Spinal cord (tissue), 10 donors: ENCODE data around the gene DNTT. TPM values are rescaled to one million over a fixed set of nuclear protein-coding genes. Genes with fewer than 3 reads are reported as not detected.
"Not testable (repeated sequence)": the region's sequence is repeated elsewhere in the genome, so short reads cannot be mapped to it uniquely, and the experiment has no call there.

Experiments
- DNase-seq, 6 donors: peaks; one replicate each; pipeline versions ENCODE4 v3.0.0 to v3.0.0-alpha.2; 2013 to 2015; ENCODE audit warnings: low spot score in 6 of 6, low read depth in 4 of 6
- H3K27ac ChIP-seq: one replicate; pipeline ENCODE4 v1.5.1; 2013; ENCODE audit warnings: low read depth, low read length, control low read depth
- H3K27me3 ChIP-seq: one replicate; pipeline ENCODE4 v1.6.1; 2013; ENCODE audit warnings: low read length; ENCODE audit not compliant: control insufficient read depth, insufficient read depth
- H3K36me3 ChIP-seq: one replicate; pipeline ENCODE4 v1.6.1; 2013; ENCODE audit warnings: low read length; ENCODE audit not compliant: control insufficient read depth, insufficient read depth
- H3K4me1 ChIP-seq: one replicate; pipeline ENCODE4 v1.6.1; 2013; ENCODE audit warnings: low read length; ENCODE audit not compliant: control insufficient read depth, insufficient read depth
- H3K4me3 ChIP-seq: one replicate; pipeline ENCODE4 v1.5.1; 2013; ENCODE audit warnings: low read depth, low read length, control low read depth
- H3K9me3 ChIP-seq: one replicate; pipeline ENCODE4 v1.6.1; 2013; ENCODE audit warnings: low read length; ENCODE audit not compliant: control insufficient read depth, insufficient read depth
- WGBS: methylation state at CpG from one replicate; pipeline ENCODE4 v1.1.5; 2013; ENCODE audit warnings: missing lambda C conversion rate; ENCODE audit not compliant: insufficient coverage; 5-methylcytosine and 5-hydroxymethylcytosine counted together
- polyA plus RNA-seq, 2 donors: library from polyadenylated mRNA; unstranded; fragments of 120-200 nt; gene quantifications; one replicate each; pipeline ENCODE4 v1.2.1, GENCODE V29; 2013; ENCODE audit not compliant: insufficient read length in 2 of 2
- total RNA-seq, 2 donors: library from RNA; depleted of rRNA in 1 of 2; stranded (reverse); fragments of 120-200 nt in 1 of 2; fragments of >200 nt in 1 of 2; gene quantifications; one replicate each; pipeline versions ENCODE4 v1.2.3 to v1.2.4, GENCODE V29; 2013 to 2014
- donor health status: healthy.

DNTT gene
- total and polyA plus RNA-seq, 4 donors, result 0.08 to 0.20 (median 0.11) TPM; not detected in 1

DNA sequence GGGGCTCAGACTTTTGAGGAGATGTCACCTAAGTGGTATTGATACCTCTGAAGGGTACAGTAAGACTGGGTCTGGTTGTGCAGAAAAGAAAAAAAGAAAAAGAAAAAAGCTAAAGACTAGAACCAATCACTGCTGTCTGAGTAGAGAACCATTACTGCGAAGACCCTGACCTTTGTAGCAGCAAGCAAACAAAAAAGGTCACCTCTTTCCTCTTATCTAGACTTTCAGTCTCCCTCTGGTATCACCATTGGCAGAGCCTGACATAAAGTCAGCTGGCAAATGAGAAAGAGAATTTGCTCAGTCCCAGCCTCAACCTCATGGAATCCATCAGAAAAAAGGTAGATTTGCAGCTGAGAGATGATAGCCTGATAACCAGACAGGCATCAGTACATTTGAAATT is 2.6 kb upstream of the DNTT start:
- Histone ChIP-seq H3K36me3 (no peaks in the 10 kb centered on the region), H3K4me3 (no peak overlapping the region), H3K9me3 (no peaks in the 10 kb centered on the region), H3K27ac (no peak overlapping the region), H3K4me1 (no peaks in the 10 kb centered on the region), H3K27me3 (no peaks in the 10 kb centered on the region)
- no CpG with 5 or more reads among the region's 1 CpG for WGBS
- no peak for DNase-seq

DNA sequence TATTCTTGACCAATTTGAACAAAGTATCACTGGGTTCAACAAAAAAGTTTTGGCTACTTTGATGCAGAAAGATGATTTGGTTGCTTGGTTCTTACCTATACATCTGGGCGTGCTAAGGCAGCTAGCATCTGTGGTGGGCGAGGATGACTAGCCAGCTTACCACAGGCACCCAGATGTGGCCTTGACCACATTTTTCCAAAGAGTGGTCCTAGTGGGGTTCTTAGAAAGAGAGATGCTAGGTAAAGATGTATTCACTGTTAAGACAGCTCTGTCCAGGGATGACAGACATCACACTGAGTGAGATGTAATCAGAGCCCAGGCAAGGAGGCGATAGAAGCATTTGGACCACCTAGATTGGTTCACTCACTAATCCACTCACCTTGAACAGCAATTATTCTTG is 785 bp downstream of the DNTT start:
- no peaks in the 10 kb centered on the region for H3K36me3 ChIP-seq
- H3K9me3 ChIP-seq, result no peaks in the 10 kb centered on the region
- DNase-seq, result no peak
- no peak overlapping the region for H3K27ac ChIP-seq
- no peak overlapping the region for H3K4me3 ChIP-seq
- 100% methylated on average over 1 of the region's 3 CpGs for WGBS
- H3K4me1 ChIP-seq, result peaks cover 2% of the 10 kb centered on the region
- no peaks in the 10 kb centered on the region for H3K27me3 ChIP-seq

DNA sequence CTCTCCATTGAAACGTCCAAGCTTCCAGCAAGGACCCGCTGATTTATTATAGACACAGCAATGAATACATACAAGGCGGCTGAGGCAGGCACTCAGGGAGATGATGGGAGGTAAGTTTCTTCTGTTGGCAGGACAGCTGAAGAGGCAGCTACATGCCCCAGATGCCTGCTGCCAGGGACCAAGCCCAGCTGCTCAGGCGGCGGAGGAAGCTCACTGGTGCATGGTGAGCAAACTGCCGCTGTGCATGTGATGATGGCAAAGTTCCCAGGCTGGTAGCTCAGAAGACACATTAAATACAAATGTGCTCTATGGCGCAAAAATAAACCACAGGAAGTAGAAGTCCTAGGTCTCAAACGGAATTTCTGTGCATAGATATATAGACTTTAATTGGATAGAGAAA is 2.3 kb downstream of the DNTT start:
- no peaks in the 10 kb centered on the region for H3K36me3 ChIP-seq
- H3K4me3 ChIP-seq, result no peak overlapping the region
- 31% methylated on average over 3 of the region's 8 CpGs for WGBS
- H3K27ac ChIP-seq, result no peak overlapping the region
- H3K4me1 ChIP-seq, result peaks cover 2% of the 10 kb centered on the region
- H3K9me3 ChIP-seq, result no peaks in the 10 kb centered on the region
- peak in 4 of 6 donors; percentile 27 to 92 (median 53) for DNase-seq
- H3K27me3 ChIP-seq, result no peaks in the 10 kb centered on the region

DNA sequence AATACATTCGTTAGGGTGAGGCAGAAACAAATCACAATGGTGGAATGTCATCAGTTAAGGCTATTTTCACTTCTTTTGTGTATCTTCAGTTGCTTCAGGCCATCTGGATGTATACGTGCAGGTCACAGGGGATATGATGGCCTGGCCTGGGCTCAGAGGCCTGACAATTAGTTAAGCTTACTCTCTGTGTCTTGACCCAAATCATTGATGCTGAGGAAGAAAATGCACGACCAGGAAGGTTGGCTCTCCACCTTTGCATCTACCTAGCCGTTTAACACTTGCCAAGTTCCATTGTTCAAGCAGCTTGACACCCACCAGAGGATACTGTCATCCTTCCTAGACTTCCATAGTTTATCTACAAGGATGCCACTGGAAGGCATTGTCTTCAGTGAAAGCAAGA is 4.6 kb downstream of the DNTT start:
- H3K9me3 ChIP-seq, H3K27ac ChIP-seq, H3K36me3 ChIP-seq, H3K4me1 ChIP-seq, H3K4me3 ChIP-seq, H3K27me3 ChIP-seq, DNase-seq: not testable (repeated sequence)
- WGBS, result 56% methylated on average over 3 of the region's 4 CpGs

DNA sequence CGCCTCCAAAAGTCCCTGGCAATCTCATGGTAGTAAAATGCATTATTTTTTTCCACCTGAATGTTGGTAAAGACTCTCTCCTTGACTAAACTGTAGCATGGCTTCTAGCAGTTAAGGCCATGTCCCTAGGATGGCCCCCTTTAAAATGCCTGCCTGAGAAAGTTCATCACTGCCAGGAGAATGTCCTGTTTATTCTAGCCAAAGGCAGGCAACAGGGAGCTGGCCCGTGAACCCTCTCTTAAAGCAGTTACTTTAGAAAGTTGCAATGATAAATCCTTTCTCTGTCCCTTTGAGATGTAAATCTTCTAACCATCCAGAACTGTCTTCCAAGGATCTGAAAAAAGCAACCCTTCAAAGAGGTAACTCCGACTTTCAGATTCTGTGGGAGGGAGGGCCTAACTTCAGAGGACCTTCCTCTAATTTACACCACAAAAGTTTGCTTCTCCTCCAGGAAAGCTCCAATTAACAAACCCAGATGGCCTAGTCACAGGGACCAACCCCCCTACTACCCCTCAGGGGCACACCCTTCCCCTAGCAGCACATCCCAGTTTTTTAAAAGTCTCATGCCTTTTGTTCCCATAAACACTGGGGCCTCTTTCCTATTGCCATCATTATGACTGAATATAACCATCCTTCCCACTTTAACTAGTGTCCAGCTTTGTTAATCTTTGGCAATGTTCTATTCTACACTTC is 5.5 kb downstream of the DNTT start:
- peak in 2 of 6 donors; percentile 17 to 26 for DNase-seq
- 80% methylated on average over 1 of the region's 3 CpGs for WGBS

DNA sequence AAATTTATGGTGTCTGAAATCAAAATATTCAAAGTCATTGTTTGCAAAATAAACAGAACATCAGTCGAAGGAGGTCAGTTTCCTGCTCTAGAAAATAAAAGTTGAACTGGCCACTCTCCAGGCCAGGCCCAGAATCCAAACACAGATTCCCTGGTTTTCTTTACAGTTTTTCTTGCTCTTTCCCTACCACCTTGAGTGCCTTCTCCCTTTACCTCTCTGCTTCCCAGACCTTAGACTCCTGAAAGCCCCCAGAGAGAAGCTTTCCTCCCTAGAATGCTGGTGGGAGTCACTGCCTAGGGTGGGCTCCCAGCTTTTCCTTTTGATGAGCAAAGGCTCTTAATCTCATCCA is 6.1 kb downstream of the DNTT start:
- no peaks in the 10 kb centered on the region for H3K36me3 ChIP-seq
- no peaks in the 10 kb centered on the region for H3K9me3 ChIP-seq
- peak in 1 of 6 donors; percentile 30 for DNase-seq
- no peak overlapping the region for H3K4me3 ChIP-seq
- H3K27ac ChIP-seq, result peak overlapping the region; percentile 13
- peaks cover 2% of the 10 kb centered on the region for H3K4me1 ChIP-seq
- WGBS, result 27% methylated on average over 1 of the region's 1 CpG
- no peaks in the 10 kb centered on the region for H3K27me3 ChIP-seq

More for the DNA sequence above, 5.5 kb downstream of the DNTT start:
- H3K4me1 ChIP-seq, result peaks cover 2% of the 10 kb centered on the region
- no peaks in the 10 kb centered on the region for H3K27me3 ChIP-seq
- H3K9me3 ChIP-seq, result no peaks in the 10 kb centered on the region
- H3K4me3 ChIP-seq, result no peak overlapping the region
- no peaks in the 10 kb centered on the region for H3K36me3 ChIP-seq
- H3K27ac ChIP-seq, result no peak overlapping the region

DNA sequence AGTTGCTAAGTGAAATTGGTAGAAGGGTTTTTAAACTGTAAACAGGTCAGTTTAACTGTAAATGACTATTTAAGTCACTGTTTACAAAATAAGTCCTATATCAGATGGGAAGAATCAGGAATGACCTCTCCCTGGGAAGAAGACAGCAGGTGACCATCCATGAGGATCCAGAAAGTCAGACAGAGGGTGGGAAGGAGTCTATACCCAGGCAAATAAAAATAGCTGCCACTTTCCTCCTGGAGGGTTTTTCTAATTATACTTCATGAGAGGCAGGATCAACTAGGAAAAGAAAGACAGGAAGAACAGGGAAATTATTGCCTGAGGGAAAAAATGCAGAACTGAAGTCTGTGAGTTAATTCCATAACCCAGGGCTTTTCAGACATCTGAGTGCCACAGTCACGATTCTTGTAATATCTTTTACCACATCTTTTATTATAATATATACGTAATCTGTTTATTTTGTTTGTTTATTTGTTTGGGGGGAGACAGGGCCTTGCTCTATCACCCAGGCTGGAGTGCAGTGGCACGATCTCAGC is 7.0 kb downstream of the DNTT start:
- no peak overlapping the region for H3K4me3 ChIP-seq
- H3K36me3 ChIP-seq, result no peaks in the 10 kb centered on the region
- WGBS, result no CpG with 5 or more reads among the region's 3 CpGs
- H3K4me1 ChIP-seq, result peaks cover 2% of the 10 kb centered on the region
- no peaks in the 10 kb centered on the region for H3K27me3 ChIP-seq
- no peaks in the 10 kb centered on the region for H3K9me3 ChIP-seq
- no peak overlapping the region for H3K27ac ChIP-seq
- no peak for DNase-seq

DNA sequence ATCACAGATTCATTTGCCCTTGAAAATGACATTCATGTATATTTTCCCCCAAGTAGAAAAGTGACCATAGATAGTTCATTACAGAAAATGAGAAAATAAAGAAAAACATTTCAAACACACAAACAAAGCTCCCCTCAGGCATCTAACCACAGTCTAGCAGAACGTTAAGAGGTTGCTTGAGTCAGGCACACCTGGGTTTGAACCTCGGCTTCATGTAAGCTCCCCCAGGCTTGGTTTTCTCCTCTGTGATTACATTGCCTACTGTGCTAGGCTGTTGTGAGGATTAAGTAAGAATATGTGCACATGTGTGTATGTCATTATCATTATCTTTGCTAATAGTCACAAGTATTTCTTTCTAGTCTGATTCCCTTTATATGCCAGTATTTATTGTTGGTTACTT is 9.1 kb downstream of the DNTT start:
- Histone ChIP-seq H3K4me3 (no peak overlapping the region), H3K27me3 (no peaks in the 10 kb centered on the region), H3K36me3 (no peaks in the 10 kb centered on the region), H3K27ac (no peak overlapping the region), H3K4me1 (no peaks in the 10 kb centered on the region), H3K9me3 (no peaks in the 10 kb centered on the region)
- 80% methylated on average over 1 of the region's 2 CpGs for WGBS
- DNase-seq, result no peak

DNA sequence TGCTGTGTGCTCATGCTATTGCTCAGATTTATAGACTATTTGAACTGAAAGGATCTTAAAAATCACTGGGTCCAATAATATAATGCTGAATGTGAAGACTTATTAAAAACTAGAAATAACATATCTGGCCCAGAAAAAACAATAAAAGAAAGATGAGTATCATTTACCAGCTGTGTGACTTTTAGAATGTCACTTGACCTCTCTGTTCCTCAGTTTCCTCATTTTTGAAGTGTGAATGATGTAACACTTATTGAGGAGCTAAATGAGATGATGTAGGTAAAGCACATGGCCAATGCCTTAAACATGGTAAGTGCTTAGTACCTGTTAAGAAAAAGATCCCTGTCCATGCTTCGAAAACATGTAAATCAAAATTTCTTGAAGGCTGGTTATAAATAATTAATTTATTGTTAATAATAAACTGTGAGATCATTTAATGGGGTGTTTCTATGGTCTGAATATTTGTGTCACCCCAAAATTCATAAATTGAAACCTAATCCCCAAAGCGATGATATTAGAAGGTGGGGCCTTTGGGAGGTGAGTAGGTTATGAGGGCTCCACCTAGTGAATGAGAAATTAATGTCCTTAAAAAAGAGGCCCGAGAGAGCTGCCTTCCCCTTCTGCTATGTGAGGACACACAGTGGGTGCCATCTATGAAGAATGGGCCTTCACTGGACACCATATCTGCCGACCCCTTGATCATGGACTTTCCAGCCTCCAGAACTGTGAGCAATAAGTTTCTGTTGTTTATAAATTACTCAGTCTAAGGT is 13.0 kb downstream of the DNTT start:
- Histone ChIP-seq H3K4me3 (no peak overlapping the region), H3K27me3 (no peaks in the 10 kb centered on the region), H3K36me3 (no peaks in the 10 kb centered on the region), H3K27ac (no peak overlapping the region), H3K9me3 (no peaks in the 10 kb centered on the region), H3K4me1 (no peaks in the 10 kb centered on the region)
- WGBS, result no CpG with 5 or more reads among the region's 4 CpGs
- no peak for DNase-seq
